Fibroblast of skin of right quadriceps (primary cell): ENCODE results near the gene ANKRD11.
A peak's percentile ranks its signal among the peaks of the same experiment; 100 is the strongest.
"Not testable (repeated sequence)": the region's sequence is repeated elsewhere in the genome, so short reads cannot be mapped to it uniquely, and the experiment has no call there.

Experiments used
- DNase-seq: peaks from one replicate; pipeline ENCODE4 v3.0.0-alpha.2; 2013

Gene ANKRD11

GRCh38 chr16:89311636-89312035, 178.7 kb downstream of the ANKRD11 start:
- no peak for DNase-seq

- DNase-seq, result no peak
These were observed 180.8 kb downstream of the ANKRD11 start for GRCh38 chr16:89309438-89310122.

GRCh38 chr16:89308391-89309333, 181.7 kb downstream of the ANKRD11 start:
- no peak for DNase-seq

GRCh38 chr16:89307421-89307805, 182.9 kb downstream of the ANKRD11 start:
- DNase-seq, result no peak

GRCh38 chr16:89306457-89307420, 183.6 kb downstream of the ANKRD11 start:
- DNase-seq, result not testable (repeated sequence)

GRCh38 chr16:89304941-89305705, 185.2 kb downstream of the ANKRD11 start:
- no peak for DNase-seq

- no peak for DNase-seq
These were observed 186.0 kb downstream of the ANKRD11 start for GRCh38 chr16:89304181-89304851.

GRCh38 chr16:89303617-89304016, 186.7 kb downstream of the ANKRD11 start:
- no peak for DNase-seq

GRCh38 chr16:89300976-89301360, 189.4 kb downstream of the ANKRD11 start:
- DNase-seq, result no peak

- DNase-seq, result no peak
These were observed 189.9 kb downstream of the ANKRD11 start for GRCh38 chr16:89300311-89300975.

- DNase-seq, result not testable (repeated sequence)
These were observed 190.8 kb downstream of the ANKRD11 start for GRCh38 chr16:89299357-89300111.

- no peak for DNase-seq
These were observed 191.6 kb downstream of the ANKRD11 start for GRCh38 chr16:89298623-89299225.

- no peak for DNase-seq
These were observed 192.3 kb downstream of the ANKRD11 start for GRCh38 chr16:89297910-89298545.

- peak; percentile 16 for DNase-seq
These were observed 193.0 kb downstream of the ANKRD11 start for GRCh38 chr16:89297156-89297874.

GRCh38 chr16:89295915-89296314, 194.4 kb downstream of the ANKRD11 start:
- DNase-seq, result no peak

- no peak for DNase-seq
These were observed 195.1 kb downstream of the ANKRD11 start for GRCh38 chr16:89295071-89295900.

- no peak for DNase-seq
These were observed 195.9 kb downstream of the ANKRD11 start for GRCh38 chr16:89294486-89294885.
